Measurements from ENCODE around the gene ADIRF.

ADIRF gene

GRCh38 chr10:86974484-86974883 is 6.2 kb downstream of the ADIRF start:
- TF ChIP-seq ZBTB7A (IDR thresholded peaks at IDR 0.05; ENCODE audit: low read depth) = no peak
- TF ChIP-seq TEAD4 (IDR thresholded peaks at IDR 0.05) = peak; percentile 74
- TF ChIP-seq RAD21 (IDR thresholded peaks at IDR 0.05; ENCODE audit: low read depth) = no peak
- no peak for TF ChIP-seq EGR1 (IDR thresholded peaks at IDR 0.05)
- TF ChIP-seq TAF1 (IDR thresholded peaks at IDR 0.05; ENCODE audit: low read depth) = no peak
- no peak for TF ChIP-seq CEBPB (IDR thresholded peaks at IDR 0.05)

GRCh38 chr10:86976362-86977056 is 8.2 kb downstream of the ADIRF start:
- no peak for TF ChIP-seq FOXM1 (IDR thresholded peaks at IDR 0.05; ENCODE audit: borderline replicate concordance, low read depth)
- TF ChIP-seq TEAD4 (IDR thresholded peaks at IDR 0.05) = no peak
- TF ChIP-seq USF1 (IDR thresholded peaks at IDR 0.05) = no peak
- no peak for TF ChIP-seq TAF1 (IDR thresholded peaks at IDR 0.05; ENCODE audit: low read depth)
- TF ChIP-seq EGR1 (IDR thresholded peaks at IDR 0.05) = no peak
- no peak for TF ChIP-seq YY1 (IDR thresholded peaks at IDR 0.05; ENCODE audit: low read depth)
- no peak for TF ChIP-seq EP300 (IDR thresholded peaks at IDR 0.05; ENCODE audit: borderline replicate concordance)
- TF ChIP-seq CREB1 (IDR thresholded peaks at IDR 0.05; ENCODE audit: low read depth) = no peak
- no peak for TF ChIP-seq CEBPB (IDR thresholded peaks at IDR 0.05)
- no peak for TF ChIP-seq REST (IDR thresholded peaks at IDR 0.05; ENCODE audit: low read depth)
- TF ChIP-seq ZBTB7A (IDR thresholded peaks at IDR 0.05; ENCODE audit: low read depth) = no peak
- no peak for TF ChIP-seq MAX (IDR thresholded peaks at IDR 0.05)
- no peak for TF ChIP-seq RAD21 (IDR thresholded peaks at IDR 0.05; ENCODE audit: low read depth)
- TF ChIP-seq NFIC (IDR thresholded peaks at IDR 0.05) = no peak
- no peak for TF ChIP-seq TCF12 (IDR thresholded peaks at IDR 0.05; ENCODE audit: low read depth)

- TF ChIP-seq EGR1 (IDR thresholded peaks at IDR 0.05) = no peak
- no peak for TF ChIP-seq RAD21 (IDR thresholded peaks at IDR 0.05; ENCODE audit: low read depth)
- no peak for TF ChIP-seq CEBPB (IDR thresholded peaks at IDR 0.05)
- TF ChIP-seq TEAD4 (IDR thresholded peaks at IDR 0.05) = no peak
- no peak for TF ChIP-seq TCF12 (IDR thresholded peaks at IDR 0.05; ENCODE audit: low read depth)
- no peak for TF ChIP-seq NFIC (IDR thresholded peaks at IDR 0.05)
- TF ChIP-seq YY1 (IDR thresholded peaks at IDR 0.05; ENCODE audit: low read depth) = no peak
- no peak for TF ChIP-seq FOXM1 (IDR thresholded peaks at IDR 0.05; ENCODE audit: borderline replicate concordance, low read depth)
- TF ChIP-seq ZBTB7A (IDR thresholded peaks at IDR 0.05; ENCODE audit: low read depth) = no peak
- no peak for TF ChIP-seq EP300 (IDR thresholded peaks at IDR 0.05; ENCODE audit: borderline replicate concordance)
- no peak for TF ChIP-seq MAX (IDR thresholded peaks at IDR 0.05)
- no peak for TF ChIP-seq TAF1 (IDR thresholded peaks at IDR 0.05; ENCODE audit: low read depth)
Observed at GRCh38 chr10:86979296-86979818, 11.1 kb downstream of the ADIRF start.

- TF ChIP-seq REST (IDR thresholded peaks at IDR 0.05; ENCODE audit: low read depth) = no peak
Observed at GRCh38 chr10:86979977-86980448, 11.7 kb downstream of the ADIRF start.

GRCh38 chr10:86981716-86982115 is 13.4 kb downstream of the ADIRF start:
- TF ChIP-seq RAD21 (IDR thresholded peaks at IDR 0.05; ENCODE audit: low read depth) (no peak), MAX (IDR thresholded peaks at IDR 0.05) (no peak), TEAD4 (IDR thresholded peaks at IDR 0.05) (no peak), ZBTB7A (IDR thresholded peaks at IDR 0.05; ENCODE audit: low read depth) (no peak), USF1 (IDR thresholded peaks at IDR 0.05) (no peak), TAF1 (IDR thresholded peaks at IDR 0.05; ENCODE audit: low read depth) (no peak), TCF12 (IDR thresholded peaks at IDR 0.05; ENCODE audit: low read depth) (no peak), FOXM1 (IDR thresholded peaks at IDR 0.05; ENCODE audit: borderline replicate concordance, low read depth) (no peak), EGR1 (IDR thresholded peaks at IDR 0.05) (no peak), CEBPB (IDR thresholded peaks at IDR 0.05) (no peak), NFIC (IDR thresholded peaks at IDR 0.05) (no peak), REST (IDR thresholded peaks at IDR 0.05; ENCODE audit: low read depth) (no peak), EP300 (IDR thresholded peaks at IDR 0.05; ENCODE audit: borderline replicate concordance) (no peak), YY1 (IDR thresholded peaks at IDR 0.05; ENCODE audit: low read depth) (no peak), CREB1 (IDR thresholded peaks at IDR 0.05; ENCODE audit: low read depth) (no peak)

All from Ishikawa (cell line).